NCI-H2081 (cell line): ENCODE measurements around the gene CDNF.
"Not testable (repeated sequence)": the region's sequence is repeated elsewhere in the genome, so short reads cannot be mapped to it uniquely, and the experiment has no call there.

ENCODE experiments used
- DNase-seq, 2 experiments: peaks; one replicate each; lab custom pipeline; 2025; lab: John Stamatoyannopoulos, UW

Gene CDNF

DNA sequence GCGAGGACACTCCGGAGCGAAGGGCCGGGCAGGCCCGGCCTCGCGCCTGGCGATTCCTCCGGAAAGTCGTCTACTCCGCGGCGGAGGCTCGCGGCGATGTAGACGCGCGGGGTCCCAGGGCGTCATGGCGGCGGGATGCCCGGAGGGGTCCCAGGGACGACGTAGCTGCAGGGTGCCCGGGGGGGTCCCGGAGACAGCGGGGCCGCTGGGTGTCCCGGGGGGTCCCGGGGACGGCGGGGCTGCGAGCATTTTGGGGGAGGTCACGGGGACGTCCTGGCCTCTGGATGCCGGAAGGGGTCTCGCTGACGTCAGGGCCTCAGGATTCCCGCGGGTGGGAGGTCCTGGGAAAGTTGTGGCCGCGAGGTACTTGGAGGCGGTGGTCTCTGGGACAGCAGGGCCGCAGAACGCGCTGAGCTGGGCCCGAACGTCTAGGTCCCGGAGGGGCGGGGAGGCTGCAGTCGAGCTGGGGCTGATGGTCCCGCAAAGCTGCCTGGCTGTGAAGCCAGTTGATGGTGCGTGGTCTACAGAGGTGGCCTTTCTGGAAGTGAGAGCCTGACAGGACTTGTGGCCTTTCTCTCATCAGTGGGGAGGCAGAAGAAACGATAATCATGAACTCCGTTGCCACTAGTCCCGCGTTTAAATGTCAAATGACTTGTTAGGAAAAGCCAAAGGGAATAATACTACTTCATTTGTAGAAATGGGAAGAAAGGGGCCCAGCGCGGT, 906 bp upstream of the CDNF start:
- DNase-seq: no peak

DNA sequence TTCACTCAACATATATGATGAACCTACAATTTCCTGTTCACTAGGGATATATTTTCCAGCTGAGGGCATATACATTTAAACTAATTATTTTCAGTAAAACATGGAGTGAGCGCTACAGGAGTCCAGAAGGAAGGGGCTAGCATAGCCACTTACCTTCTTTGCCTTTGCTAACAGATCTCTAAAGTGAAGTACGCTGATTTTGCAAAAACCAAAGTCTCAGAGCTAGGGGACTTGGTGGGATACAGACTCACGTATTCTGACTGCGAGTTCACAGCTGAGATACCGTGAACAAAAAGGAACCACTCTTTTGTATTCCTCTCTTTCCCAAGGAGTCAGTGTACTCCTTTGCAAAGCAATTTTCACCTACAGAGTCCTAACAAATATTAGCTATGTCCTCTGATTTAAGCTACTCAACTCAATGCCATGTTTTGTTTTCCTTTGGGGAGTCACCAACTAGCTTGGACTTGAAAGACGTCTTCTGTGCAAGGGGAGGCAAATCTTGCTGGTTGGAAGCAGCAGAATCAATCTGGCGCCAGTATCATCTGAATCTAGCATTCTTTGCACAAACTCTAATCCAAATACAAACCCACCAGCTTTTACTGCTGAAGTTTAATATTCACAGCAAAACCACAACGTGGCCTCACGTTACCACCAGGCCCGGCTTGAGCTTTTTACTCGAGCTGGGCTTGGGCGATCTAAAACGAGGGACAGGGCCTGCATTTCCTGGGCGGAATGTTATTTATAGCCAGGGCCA, 657 bp downstream of the CDNF start:
- no peak for DNase-seq

DNA sequence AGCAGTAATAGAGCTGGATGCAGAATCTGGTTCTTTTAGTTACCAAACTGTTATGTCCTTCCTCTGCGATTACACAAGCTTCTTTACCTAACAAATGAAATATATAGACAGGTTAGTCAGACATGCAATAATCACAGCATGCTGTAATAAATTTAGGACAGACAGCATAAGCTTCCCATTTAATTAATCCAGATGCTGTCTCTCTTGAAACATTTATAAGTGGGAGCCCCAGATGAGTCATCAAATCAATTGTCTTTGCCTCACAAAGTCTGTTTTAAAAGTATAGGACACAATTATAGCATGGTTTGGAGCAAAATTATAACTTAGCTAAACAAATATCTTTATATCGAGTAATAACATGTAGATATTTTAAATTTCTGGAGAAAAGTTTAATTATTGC, 1.6 kb downstream of the CDNF start:
- DNase-seq: no peak

DNA sequence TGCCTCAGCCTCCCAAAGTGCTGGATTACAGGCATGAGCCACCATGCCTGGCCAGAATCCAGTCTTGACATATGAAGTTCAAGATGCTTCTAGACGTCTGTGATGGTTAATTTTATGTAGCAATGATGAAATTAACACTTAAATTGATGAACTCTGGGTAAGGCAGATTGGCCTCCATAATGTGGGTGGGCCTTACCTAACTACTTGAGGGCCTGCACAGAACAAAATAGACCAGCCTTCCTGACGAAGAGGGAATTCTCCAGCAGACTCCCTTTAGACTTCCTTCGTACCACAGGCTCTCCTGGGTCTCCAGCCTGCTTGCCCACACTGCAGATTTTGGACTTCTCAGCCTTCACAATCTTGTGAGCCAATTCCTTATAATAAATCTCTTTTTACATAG, 4.7 kb downstream of the CDNF start:
- no peak for DNase-seq

DNA sequence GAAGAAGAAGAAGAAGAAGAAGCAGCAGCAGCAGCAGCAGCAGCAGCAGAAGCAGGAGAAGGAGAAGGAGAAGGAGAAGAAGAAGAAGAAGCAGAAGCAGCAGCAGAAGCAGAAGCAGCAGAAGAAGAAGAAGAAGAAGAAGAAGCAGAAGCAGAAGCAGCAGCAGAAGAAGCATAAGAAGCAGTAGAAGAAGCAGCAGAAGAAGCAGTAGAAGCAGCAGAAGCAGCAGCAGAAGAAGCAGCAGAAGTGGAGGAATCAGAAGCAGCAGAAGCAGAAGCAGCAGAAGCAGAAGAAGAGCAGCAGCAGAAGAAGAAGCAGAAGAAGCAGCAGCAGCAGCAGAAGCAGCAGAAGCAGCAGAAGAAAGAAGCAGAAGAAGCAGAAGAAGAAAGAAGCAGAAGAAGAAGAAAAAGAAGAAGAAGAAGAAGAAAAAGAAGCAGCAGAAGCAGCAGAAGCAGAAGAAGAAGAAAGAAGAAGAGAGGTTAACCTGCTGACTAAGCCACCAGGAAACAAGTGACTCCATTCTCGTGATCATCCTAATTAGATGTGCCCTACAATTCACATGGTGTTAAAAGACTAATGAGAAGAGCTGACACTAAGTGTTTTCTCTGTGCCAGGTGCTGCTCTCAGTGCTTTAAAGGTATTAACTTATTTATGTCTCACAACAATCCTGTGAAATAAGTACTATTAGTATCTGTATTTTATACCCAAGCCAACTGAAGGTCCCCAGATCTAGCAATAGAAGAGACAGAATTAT, 11.6 kb downstream of the CDNF start:
- no peak for DNase-seq

DNA sequence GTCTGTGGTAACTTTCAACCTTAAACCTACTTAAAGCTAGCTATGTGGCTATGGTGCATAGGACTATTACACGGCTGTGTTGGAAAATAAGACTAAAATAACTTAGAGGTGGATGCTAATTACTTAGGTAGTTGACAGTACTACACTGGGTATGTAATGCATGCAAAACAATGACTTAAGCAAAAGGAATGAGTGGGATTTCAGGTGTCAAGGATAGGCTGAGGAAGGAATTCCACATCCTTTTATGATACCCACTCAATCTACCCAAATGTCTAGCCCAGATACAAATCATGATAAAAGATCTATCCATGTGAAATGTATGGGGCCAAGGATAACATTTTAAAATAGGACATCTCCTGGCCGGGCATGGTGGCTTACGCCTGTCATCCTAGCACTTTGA, 13.9 kb downstream of the CDNF start:
- DNase-seq: no peak

DNA sequence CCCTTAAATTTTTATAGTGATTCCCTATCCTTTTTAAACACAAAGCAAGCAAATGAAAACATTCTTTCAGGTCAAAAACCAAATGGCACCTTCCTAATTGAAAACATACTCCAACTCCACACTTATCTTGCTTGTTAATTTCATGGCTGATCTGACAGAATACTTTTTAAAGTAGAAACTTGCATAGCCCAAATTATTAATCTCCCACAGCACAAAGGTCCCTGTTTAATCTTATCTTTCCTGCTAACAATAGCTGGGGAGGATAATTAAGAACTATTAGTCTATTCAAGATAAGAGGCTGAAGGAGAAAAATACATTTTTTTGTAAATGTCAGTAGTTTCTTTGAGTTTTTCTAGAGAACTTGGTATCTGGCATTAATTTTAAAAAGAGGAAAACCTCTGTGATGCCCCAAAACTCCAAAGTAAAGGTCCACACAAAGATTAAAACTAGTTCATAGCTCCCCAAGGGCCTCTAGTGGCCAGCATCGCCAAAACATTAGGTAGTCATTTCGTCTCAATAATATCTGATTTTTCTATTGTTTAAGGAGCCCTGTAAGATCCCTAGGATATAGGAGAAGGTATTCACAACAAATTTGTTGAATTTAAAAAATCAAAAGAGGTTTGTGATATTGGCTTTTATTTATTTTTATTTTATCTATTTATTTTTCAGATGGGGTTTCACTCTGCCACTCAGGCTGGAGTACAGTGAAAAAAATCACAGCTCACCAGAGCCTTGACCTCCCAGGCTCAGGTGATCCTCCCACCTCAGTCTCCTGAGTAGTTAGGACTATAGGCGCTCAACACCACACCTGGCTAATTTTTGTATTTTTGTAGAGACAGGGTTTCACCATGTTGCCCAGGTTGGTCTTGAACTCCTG, 14.7 kb downstream of the CDNF start:
- DNase-seq: peak; percentile 5 to 32

DNA sequence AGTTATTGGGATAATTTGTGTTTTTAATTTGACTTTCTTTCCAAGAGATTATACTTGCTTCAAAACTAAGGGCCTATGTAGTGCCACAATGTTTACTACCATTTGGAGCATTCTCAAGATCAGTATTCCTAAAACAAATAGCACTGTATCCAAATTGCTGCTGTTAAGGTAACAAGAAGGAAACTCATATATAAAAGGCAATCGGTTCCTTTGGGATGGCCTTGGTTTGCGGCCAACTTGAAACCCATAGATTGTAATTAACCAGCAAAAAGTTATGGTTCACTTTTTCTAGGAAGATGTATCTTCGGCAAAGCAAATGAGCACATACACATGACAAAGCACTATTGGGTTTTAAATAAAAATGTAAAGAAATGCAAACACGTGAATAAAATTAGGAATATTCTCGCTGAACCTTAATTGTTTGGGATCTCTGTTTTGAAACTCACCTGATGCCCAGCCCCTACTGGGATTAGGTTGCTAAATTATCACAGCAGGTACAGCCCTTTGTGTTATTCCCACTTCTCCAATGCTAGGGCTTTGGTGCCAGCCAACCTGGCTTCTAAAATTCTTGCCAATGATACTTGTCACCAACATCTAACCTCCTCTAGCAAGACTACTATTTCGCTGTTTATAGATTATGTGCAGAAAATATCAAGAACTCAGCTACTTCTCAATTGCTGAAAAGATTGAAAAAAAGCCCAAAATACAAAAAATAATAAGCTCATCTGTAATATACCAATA, 16.0 kb downstream of the CDNF start:
- peak; percentile 7 to 44 for DNase-seq

DNA sequence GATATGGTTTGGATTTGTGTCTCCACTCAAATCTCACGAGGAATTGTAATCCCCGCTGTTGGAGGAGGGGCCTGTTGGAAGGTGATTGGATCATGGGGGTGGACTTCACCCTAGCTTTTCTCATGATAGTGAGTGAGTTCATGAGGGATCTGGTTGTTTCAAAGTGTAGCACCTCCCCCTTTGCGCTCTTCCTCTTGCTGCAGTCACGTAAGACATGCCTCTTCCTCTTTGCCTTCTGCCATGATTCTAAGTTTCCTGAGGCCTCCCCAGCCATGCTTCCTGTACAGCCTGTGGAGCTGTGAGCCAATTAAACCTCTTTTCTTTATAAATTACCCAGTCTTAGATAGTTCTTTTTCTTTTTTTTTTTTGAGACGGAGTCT, 17.1 kb downstream of the CDNF start:
- no peak for DNase-seq

DNA sequence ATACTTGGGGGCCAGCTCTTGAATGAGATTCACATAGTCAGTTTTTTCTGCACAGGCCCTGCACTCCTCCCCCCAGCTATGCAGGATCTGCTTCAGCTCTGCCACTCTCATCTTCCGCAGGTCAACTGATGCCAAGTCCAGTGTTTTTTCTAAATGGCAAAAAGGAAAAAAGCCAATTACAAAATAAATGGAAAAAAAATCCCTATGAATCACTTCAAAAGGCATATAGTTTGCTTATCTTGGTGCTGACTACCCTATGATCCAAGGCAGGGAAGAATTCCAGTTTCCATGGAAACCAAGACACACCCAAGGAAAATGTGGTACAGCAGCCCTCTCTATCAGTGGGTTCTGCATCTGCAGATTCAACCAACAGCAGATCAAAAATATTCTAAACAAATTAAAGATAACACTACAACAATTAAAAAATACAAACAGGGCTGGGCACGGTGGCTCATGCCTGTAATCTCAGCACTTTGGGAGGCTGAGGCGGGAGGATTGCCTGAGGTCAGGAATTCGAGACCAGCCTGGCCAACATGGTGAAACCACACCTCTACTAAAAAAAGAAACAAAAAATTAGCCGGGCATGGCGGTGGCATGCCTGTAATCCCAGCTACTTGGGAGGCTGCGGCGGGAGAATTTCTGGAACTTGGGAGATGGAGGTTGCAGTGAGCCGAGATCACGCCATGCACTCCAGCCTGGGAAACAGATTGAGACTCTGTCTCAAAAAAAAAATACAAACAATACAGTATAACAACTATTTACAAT, 17.6 kb downstream of the CDNF start:
- DNase-seq: no peak

DNA sequence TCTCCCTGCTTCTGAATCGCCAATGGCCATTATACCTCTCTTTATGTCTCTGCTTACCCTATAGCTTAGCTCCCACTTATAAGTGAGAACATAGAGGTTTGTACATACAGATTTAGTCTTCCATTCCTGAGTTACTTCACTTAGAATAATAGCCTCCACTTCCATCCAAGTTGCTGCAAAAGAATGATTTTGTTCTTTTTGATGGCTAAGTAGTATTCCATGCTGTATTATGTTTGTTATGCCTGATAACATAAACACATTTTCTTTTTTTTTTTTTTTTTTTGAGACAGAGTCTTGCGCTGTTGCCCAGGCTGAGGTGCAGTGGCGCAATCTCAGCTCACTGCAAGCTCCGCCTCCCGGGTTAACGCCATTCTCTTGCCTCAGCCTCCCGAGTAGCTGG, 21.1 kb downstream of the CDNF start:
- not testable (repeated sequence) for DNase-seq

DNA sequence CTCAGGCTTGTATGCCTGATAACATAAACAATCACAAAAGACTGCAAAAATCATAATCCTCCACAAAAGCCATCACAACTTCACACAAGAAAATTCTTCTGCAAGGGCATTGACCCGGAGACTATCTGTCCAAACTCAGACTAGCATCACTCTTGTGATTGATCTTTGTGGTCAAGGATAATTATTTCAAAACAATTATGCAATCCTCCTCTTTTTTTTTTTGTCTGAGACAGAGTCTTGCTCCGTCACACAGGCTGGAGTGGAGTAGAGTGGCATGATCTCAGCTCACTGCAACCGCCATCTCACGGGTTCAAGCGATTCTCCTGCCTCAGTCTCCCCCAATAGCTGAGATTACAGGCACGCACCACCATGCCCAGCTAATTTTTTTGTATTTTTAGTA, 22.2 kb downstream of the CDNF start:
- DNase-seq: no peak

DNA sequence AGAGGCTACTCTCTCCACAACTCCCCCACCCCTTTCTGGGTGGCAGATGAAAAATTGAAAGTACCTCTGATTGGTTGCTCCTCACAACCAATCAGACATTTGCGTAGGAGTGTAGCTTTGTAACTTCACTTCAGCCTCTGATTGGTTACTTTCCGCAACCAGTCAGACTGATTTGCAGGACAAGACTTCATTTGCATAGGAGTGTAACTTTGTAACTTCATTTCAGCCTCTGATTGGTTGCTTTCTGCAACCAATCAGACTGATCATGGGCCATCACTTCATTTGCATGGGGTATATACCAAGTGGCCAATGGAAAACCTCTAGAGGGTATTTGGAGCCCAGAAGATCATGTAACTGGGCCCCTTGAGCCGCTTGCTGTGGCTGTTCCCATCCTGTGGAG, 25.6 kb downstream of the CDNF start:
- no peak for DNase-seq

DNA sequence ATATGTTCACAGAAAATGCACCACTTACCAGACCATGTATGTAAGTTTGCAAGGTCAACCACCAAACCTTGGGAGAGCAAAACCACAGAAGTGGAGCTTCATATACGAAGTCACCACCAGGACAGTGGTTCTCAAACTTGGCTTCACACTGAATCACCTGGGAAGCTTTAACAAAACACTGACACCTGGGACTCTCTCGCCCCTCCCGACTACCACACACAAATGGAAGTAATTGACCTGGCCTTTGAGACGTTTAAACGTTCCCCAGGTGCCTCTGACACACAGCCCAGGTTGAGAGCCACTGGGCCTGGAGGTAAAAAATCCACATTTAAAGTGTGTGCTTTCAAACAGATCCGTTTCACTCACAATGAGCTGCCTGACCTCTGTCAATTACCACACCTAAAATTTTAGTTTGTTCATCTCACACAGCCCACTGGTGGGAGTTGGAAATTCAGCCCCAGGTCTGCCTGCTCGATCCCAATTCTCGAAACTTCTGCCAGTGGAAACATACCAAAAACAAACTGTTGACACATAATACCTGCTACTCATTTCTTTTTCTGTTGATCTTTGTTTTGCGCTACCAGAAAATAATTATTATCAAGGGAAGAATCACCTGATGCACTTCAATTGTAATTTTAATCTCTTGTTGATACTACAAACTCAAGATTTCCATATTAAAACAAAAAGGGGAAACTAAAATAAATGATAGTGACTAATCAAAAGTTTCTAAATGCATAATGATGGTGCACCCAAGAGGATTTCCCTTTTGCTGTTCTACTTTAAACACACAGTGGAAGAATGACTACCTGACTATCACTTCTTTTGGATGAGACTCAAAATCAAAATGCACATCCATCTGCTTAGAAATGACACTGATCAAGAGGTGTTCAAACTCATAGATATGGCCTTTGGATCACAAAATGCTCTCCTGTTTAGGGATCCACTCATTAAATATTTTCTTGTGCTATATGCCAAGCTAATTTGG, 26.6 kb downstream of the CDNF start:
- DNase-seq: no peak

DNA sequence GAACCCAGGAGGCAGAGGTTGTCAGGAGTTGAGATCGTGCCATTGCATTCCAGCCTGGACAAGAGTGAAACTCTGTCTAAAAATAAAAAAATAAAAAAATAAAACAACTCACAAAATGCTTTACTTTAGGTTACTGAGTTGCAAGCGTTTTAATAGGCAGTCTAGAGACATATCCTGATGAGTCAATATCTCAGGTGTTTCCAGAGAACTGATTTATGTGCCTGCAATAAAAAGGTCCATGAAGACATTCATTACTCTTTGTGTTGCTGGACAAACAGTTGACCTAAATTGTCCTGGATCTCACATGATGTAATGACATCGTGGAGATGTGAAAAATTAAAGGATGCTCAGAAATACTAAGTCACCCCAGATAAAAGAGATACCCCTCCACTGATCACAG, 31.5 kb downstream of the CDNF start:
- DNase-seq: no peak

DNA sequence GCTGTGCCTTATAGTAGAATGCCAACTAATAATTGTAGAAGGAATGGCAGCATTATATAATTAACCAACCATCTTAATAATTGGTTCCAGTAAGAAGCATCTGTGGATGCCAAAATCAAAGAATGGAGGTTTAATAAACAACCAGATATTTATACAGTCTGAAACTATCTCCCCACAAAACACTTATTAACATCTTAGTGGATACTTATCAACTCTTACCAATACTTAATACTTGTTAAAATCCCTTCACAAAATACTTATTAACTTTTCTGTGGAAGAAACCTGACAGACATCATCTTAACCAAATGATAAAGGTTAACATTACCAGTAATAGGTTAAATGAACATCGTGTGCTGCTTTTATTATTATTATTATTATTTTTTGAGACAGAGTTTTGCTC, 34.0 kb downstream of the CDNF start:
- DNase-seq: no peak

DNA sequence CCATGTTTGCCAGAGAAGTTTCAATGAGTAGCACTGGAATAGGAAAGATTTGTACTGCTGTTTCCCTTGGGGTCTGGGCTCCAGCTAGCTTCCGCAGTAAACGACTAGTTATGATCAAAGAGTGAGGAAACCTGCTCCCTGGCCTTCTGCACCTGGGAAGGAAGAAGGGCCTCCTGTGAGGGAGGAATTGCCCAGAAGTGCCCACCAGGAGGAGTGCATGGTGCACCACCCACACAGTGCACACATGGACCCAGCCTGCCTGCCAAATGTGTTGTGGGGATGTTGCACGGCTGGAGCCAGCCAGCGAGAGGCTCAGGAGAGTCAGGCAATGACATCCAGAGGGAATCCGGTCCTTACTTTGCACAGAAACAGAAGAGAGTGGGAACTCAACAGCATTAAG, 36.1 kb downstream of the CDNF start:
- DNase-seq: no peak

DNA sequence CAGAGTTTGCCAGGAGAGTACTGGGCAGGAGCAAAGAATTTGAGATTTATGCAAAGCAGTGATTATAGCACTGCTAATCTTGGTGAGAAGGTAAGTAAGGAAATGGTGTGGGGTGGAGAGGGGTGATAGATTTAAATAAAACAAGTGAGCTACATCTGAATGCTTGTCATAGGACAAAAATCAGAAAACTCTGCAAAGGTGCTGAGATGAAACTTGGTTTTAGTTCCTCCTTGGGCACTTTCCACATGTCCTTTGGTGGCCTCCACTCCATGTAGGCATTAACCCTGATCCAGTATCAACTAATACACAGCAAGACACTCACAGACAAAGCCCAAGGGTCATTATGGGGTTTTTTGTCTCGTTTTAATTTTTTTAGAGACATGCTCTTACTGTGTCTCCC, 37.4 kb downstream of the CDNF start:
- DNase-seq: no peak

DNA sequence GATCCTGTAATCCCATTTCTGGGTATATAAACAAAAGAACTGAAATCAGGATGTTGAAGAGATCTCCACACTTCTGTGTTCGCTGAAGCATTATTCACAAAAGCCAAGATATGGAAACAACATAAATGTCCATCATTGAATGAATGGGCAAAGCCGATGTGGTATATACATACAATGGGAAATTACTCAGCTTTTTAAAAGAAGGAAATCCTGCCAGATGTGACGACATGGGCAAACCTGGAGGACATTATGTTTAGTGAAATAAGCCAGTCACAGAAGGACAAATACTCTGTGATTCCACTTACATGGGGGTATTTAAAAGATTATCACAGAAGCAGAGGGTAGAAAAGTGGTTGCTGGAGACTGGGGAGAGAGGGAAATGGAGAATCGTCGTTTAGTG, 39.2 kb downstream of the CDNF start:
- no peak for DNase-seq
